HCT116 (cell line): Measurements from ENCODE around the gene PHYKPL. TPM values are rescaled to one million over a fixed set of nuclear protein-coding genes. Genes with fewer than 3 reads are reported as not detected.

Experiments used
- ATAC-seq: fragments of 200-7000 bp; cut with Tn5 transposase; 2 replicates; pipeline ENCODE4 v1.9.1; 2020; ENCODE audit warnings: mild to moderate bottlenecking, moderate library complexity
- BruUV-seq: library from RNA; stranded (reverse); fragments of 400-500 nt; replicated peaks from 2 replicates; lab custom pipeline; 2021; lab: Mats Ljungman, UMichigan
- CTCF ChIA-PET: fragments of 300-600 bp; sonication (Branson Sonifier 250); formaldehyde crosslinking; loops from one replicate; lab custom pipeline; 2021; ENCODE audit warnings: antibody characterized with exemption; lab: Charles Lee
- POLR2A ChIA-PET: fragments of 300-600, 350-600 bp; sonication (Branson Sonifier 250); formaldehyde crosslinking; loops from one replicate; lab custom pipeline; 2021; ENCODE audit warnings: antibody characterized with exemption; lab: Charles Lee
- RAD21 ChIA-PET, 2 experiments: fragments of 300-600 bp; sonication (Branson Sonifier 250); formaldehyde crosslinking; loops; one replicate each; lab custom pipeline; 2023; ENCODE audit warnings: low total read pairs in 2 of 2; ENCODE audit not compliant: uncharacterized antibody in 2 of 2, unreplicated experiment in 2 of 2, low non-redundant PET in 1 of 2; lab: Charles Lee
- DNase-seq: peaks from one replicate; pipeline ENCODE4 v3.0.0-alpha.2; 2010; ENCODE audit warnings: low read depth, low spot score
- H2AFZ ChIP-seq: fragments of 200-600 bp; shearing (Covaris generic), sonication (generic); 2 replicates; pipeline ENCODE4 v1.6.1; 2017; ENCODE audit warnings: low read depth, mixed run types, mixed read lengths, antibody characterized with exemption, low read length; ENCODE audit not compliant: poor library complexity, severe bottlenecking
- H3K27ac ChIP-seq: 2 replicates; pipeline ENCODE4 v1.5.1; 2012; ENCODE audit warnings: low read depth, low read length
- H3K27me3 ChIP-seq: fragments of 200-600 bp; sonication (generic); 2 replicates; pipeline ENCODE4 v1.6.1; 2016; ENCODE audit warnings: mixed run types, low read length, mixed read lengths; ENCODE audit not compliant: insufficient read depth
- H3K36me3 ChIP-seq, 2 experiments: fragments of 200-500 bp in 1 of 2; fragments of 200-600 bp in 1 of 2; sonication (Bioruptor generic) in 1 of 2; sonication (generic) in 1 of 2; 2 replicates each; pipeline versions ENCODE4 v1.5.1 to v1.6.1; 2014 to 2016; ENCODE audit warnings: low read length in 2 of 2, inconsistent platforms in 1 of 2, mixed read lengths in 1 of 2, mixed run types in 1 of 2; ENCODE audit not compliant: insufficient read depth in 2 of 2, control insufficient read depth in 1 of 2
- H3K4me1 ChIP-seq, 2 experiments: fragments of 200-600 bp in 1 of 2; sonication (generic) in 1 of 2; 2 replicates each; pipeline versions ENCODE4 v1.5.1 to v1.6.1; 2012 to 2017; ENCODE audit warnings: low read length in 2 of 2, inconsistent platforms in 1 of 2, mild to moderate bottlenecking in 1 of 2, mixed read lengths in 1 of 2, mixed run types in 1 of 2, moderate library complexity in 1 of 2; ENCODE audit not compliant: insufficient read depth in 2 of 2, control insufficient read depth in 1 of 2
- H3K4me2 ChIP-seq: fragments of 200-600 bp; sonication (generic); 2 replicates; pipeline ENCODE4 v1.6.1; 2017; ENCODE audit warnings: mixed run types, low read length, mixed read lengths
- H3K4me3 ChIP-seq, 2 experiments: fragments of 200-600 bp in 1 of 2; sonication (generic) in 1 of 2; replicated peaks in 1 of 2; 2 replicates each; pipeline ENCODE4 v1.5.1; 2011 to 2016; ENCODE audit warnings: low read length in 2 of 2, control low read depth in 1 of 2, low read depth in 1 of 2, mild to moderate bottlenecking in 1 of 2, mixed read lengths in 1 of 2, mixed run types in 1 of 2
- H3K79me2 ChIP-seq: fragments of 200-600 bp; sonication (generic); 2 replicates; pipeline ENCODE4 v1.6.1; 2017; ENCODE audit warnings: mild to moderate bottlenecking, mixed run types, low read length, moderate library complexity, mixed read lengths; ENCODE audit not compliant: insufficient read depth
- H3K9ac ChIP-seq: fragments of 200-600 bp; sonication (generic); 2 replicates; pipeline ENCODE4 v1.6.1; 2016; ENCODE audit warnings: low read length, mixed read lengths
- H3K9me2 ChIP-seq: fragments of 200-600 bp; sonication (generic), shearing (Covaris generic); 2 replicates; pipeline ENCODE4 v1.6.1; 2017; ENCODE audit warnings: mixed run types, mild to moderate bottlenecking, moderate library complexity; ENCODE audit not compliant: insufficient read depth
- H3K9me3 ChIP-seq, 2 experiments: fragments of 200-500 bp in 1 of 2; fragments of 200-600 bp in 1 of 2; sonication (Bioruptor generic) in 1 of 2; sonication (generic) in 1 of 2; 2 replicates each; pipeline ENCODE4 v1.6.1; 2014 to 2017; ENCODE audit warnings: low read length in 2 of 2, mixed read lengths in 2 of 2, inconsistent platforms in 1 of 2, low read depth in 1 of 2, mild to moderate bottlenecking in 1 of 2, mixed run types in 1 of 2, moderate library complexity in 1 of 2; ENCODE audit not compliant: control insufficient read depth in 1 of 2, insufficient read depth in 1 of 2
- H4K20me1 ChIP-seq: fragments of 200-600 bp; sonication (generic), shearing (Covaris generic); 2 replicates; pipeline ENCODE4 v1.6.1; 2017; ENCODE audit warnings: mixed run types, mild to moderate bottlenecking, moderate library complexity; ENCODE audit not compliant: insufficient read depth
- ATF3 ChIP-seq: IDR thresholded peaks from 2 replicates; pipeline ENCODE4 v1.6.1; 2012
- CBX3 ChIP-seq: IDR thresholded peaks from 2 replicates; pipeline ENCODE4 v1.6.1; 2012; ENCODE audit warnings: low read depth
- CEBPB ChIP-seq: IDR thresholded peaks from 2 replicates; pipeline ENCODE4 v1.6.1; 2012; ENCODE audit warnings: low read depth
- ELF1 ChIP-seq: IDR thresholded peaks from 2 replicates; pipeline ENCODE4 v1.6.1; 2012; ENCODE audit warnings: low read depth, borderline replicate concordance
- EZH2 ChIP-seq: fragments of 200-600 bp; sonication (generic); IDR thresholded peaks from 2 replicates; pipeline ENCODE4 v1.6.1; 2017; ENCODE audit warnings: antibody characterized with exemption, mixed run types
- FOSL1 ChIP-seq: IDR thresholded peaks from 2 replicates; pipeline ENCODE4 v1.6.1; 2012; ENCODE audit warnings: low read depth
- JUND ChIP-seq: IDR thresholded peaks from 2 replicates; pipeline ENCODE4 v1.6.1; 2012
- POLR2A ChIP-seq: IDR thresholded peaks from 2 replicates; pipeline ENCODE4 v1.7.0; 2011; ENCODE audit warnings: borderline replicate concordance; ENCODE audit not compliant: insufficient read depth, insufficient read length; ENCODE audit errors: extremely low read depth
- POLR2AphosphoS5 ChIP-seq: IDR thresholded peaks from 2 replicates; pipeline ENCODE4 v1.6.1; 2011; ENCODE audit warnings: mild to moderate bottlenecking, low read depth, low read length, moderate library complexity
- RAD21 ChIP-seq: IDR thresholded peaks from 2 replicates; pipeline ENCODE4 v1.6.1; 2012; ENCODE audit warnings: low read depth, mild to moderate bottlenecking
- SIN3A ChIP-seq: IDR thresholded peaks from 2 replicates; pipeline ENCODE4 v1.6.1; 2012; ENCODE audit warnings: low read depth
- SP1 ChIP-seq: IDR thresholded peaks from 2 replicates; pipeline ENCODE4 v1.6.1; 2012; ENCODE audit warnings: low read depth
- SRF ChIP-seq: IDR thresholded peaks from 2 replicates; pipeline ENCODE4 v1.6.1; 2012; ENCODE audit warnings: low read depth
- TCF7L2 ChIP-seq: IDR thresholded peaks from 2 replicates; pipeline ENCODE4 v1.7.0; 2011; ENCODE audit warnings: borderline replicate concordance, inconsistent platforms; ENCODE audit not compliant: insufficient read depth, insufficient read length; ENCODE audit errors: extremely low read depth
- YY1 ChIP-seq: IDR thresholded peaks from 2 replicates; pipeline ENCODE4 v1.6.1; 2011; ENCODE audit warnings: low read length, low read depth, moderate library complexity, mild to moderate bottlenecking; ENCODE audit not compliant: insufficient replicate concordance; ENCODE audit errors: extremely low read depth
- ZBTB33 ChIP-seq: IDR thresholded peaks from 2 replicates; pipeline ENCODE4 v1.6.1; 2011; ENCODE audit warnings: mild to moderate bottlenecking, low read length, moderate library complexity; ENCODE audit not compliant: insufficient replicate concordance; ENCODE audit errors: extremely low read depth
- ZFX ChIP-seq: fragments of 450-650 bp; IDR thresholded peaks from 2 replicates; pipeline ENCODE4 v1.6.1; 2017
- ZNF274 ChIP-seq: fragments of 200-500 bp; sonication (Bioruptor generic); IDR thresholded peaks from 2 replicates; pipeline ENCODE4 v1.6.1; 2014; ENCODE audit warnings: mild to moderate bottlenecking, low read depth, low read length, inconsistent platforms
- intact Hi-C: fragments of 100-400 bp; cut with micrococcal nuclease; formaldehyde crosslinking; loops from 2 replicates; pipeline ENCODE4 v1.10.0; 2022
- total RNA-seq: library from RNA; stranded (reverse); gene quantifications from one replicate; pipeline ENCODE4 v1.2.1, GENCODE V29; 2021; ENCODE audit not compliant: unreplicated experiment
- TF ChIP-seq, protein P1 (sequence below), 3 experiments: fragments of 200-600 bp in 1 of 3; sonication (generic) in 1 of 3; IDR thresholded peaks in 2 of 3; conservative IDR thresholded peaks in 1 of 3; 2 replicates each; pipeline ENCODE4 v1.5.1; 2012 to 2017; ENCODE audit warnings: low read depth in 2 of 3, low read length in 2 of 3, antibody characterized with exemption in 1 of 3, borderline replicate concordance in 1 of 3, control low read depth in 1 of 3, mild to moderate bottlenecking in 1 of 3, mixed read lengths in 1 of 3, mixed run types in 1 of 3, moderate library complexity in 1 of 3; ENCODE audit not compliant: insufficient read depth in 1 of 3
- TF ChIP-seq, protein P2 (sequence below): IDR thresholded peaks from 2 replicates; pipeline ENCODE4 v1.6.1; 2012

Gene PHYKPL
- total RNA-seq, 1 experiment from 2014 or later: 57.8 TPM

GRCh38 chr5:178218827-178219226 is 13.8 kb downstream of the PHYKPL start:
- H3K9ac ChIP-seq: no peak overlapping the region
- TF ChIP-seq FOSL1 (no peak), ELF1 (no peak), TCF7L2 (no peak), YY1 (no peak), ATF3 (no peak), CEBPB (no peak), EZH2 (no peak), CBX3 (no peak), JUND (no peak), ZBTB33 (no peak), ZNF274 (no peak), RAD21 (no peak), SRF (no peak), POLR2AphosphoS5 (no peak), POLR2A (no peak), SP1 (no peak), ZFX (no peak), SIN3A (no peak)
- TF ChIP-seq, protein P1, sequence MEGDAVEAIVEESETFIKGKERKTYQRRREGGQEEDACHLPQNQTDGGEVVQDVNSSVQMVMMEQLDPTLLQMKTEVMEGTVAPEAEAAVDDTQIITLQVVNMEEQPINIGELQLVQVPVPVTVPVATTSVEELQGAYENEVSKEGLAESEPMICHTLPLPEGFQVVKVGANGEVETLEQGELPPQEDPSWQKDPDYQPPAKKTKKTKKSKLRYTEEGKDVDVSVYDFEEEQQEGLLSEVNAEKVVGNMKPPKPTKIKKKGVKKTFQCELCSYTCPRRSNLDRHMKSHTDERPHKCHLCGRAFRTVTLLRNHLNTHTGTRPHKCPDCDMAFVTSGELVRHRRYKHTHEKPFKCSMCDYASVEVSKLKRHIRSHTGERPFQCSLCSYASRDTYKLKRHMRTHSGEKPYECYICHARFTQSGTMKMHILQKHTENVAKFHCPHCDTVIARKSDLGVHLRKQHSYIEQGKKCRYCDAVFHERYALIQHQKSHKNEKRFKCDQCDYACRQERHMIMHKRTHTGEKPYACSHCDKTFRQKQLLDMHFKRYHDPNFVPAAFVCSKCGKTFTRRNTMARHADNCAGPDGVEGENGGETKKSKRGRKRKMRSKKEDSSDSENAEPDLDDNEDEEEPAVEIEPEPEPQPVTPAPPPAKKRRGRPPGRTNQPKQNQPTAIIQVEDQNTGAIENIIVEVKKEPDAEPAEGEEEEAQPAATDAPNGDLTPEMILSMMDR (IDR thresholded peaks at IDR 0.05 in 2 of 3, conservative IDR thresholded peaks at IDR 0.05 in 1 of 3; ENCODE audit: borderline replicate concordance in 1 of 3, insufficient read depth in 1 of 3, low read depth in 2 of 3, low read length in 2 of 3): no peak
- TF ChIP-seq, protein P2, sequence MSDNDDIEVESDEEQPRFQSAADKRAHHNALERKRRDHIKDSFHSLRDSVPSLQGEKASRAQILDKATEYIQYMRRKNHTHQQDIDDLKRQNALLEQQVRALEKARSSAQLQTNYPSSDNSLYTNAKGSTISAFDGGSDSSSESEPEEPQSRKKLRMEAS: no peak
- DNase-seq (no peak), ATAC-seq (no peak)
- no peaks in the 10 kb centered on the region for H3K27me3 ChIP-seq
- POLR2A ChIA-PET: no interaction called here
- CTCF ChIA-PET: no interaction called here
- no peak overlapping the region for H2AFZ ChIP-seq
- H3K9me3 ChIP-seq: no peaks in the 10 kb centered on the region
- H3K4me1 ChIP-seq: peaks cover 3 to 14% of the 10 kb centered on the region in 2 experiments; a peak in 3 of 4 replicates
- RAD21 ChIA-PET: no interaction called here
- H3K4me2 ChIP-seq: no peak overlapping the region
- no peak overlapping the region for H3K4me3 ChIP-seq
- intact Hi-C loops: no loop called here
- H3K9me2 ChIP-seq: no peaks in the 10 kb centered on the region
- H4K20me1 ChIP-seq: no peaks in the 10 kb centered on the region
- BruUV-seq: no TSS peak
- H3K36me3 ChIP-seq: peaks cover 16 to 29% of the 10 kb centered on the region in 2 experiments; a peak in 3 of 4 replicates
- H3K27ac ChIP-seq: no peak overlapping the region
- peaks cover 7% of the 10 kb centered on the region; the same call in 1 of the 2 replicates for H3K79me2 ChIP-seq
